Subcutaneous adipose tissue (tissue), 4 donors: ENCODE measurements around the gene ACSL1. TPM values are rescaled to one million over a fixed set of nuclear protein-coding genes. Genes with fewer than 3 reads are reported as not detected.

Source experiments
- CTCF ChIP-seq: fragments of 450-650 bp; IDR thresholded peaks from one replicate; pipeline ENCODE4 v1.5.1; 2016; ENCODE audit warnings: low read depth, mild to moderate bottlenecking, control low read depth, antibody characterized with exemption, moderate library complexity
- total RNA-seq, 4 donors: library from RNA; depleted of rRNA; stranded (reverse); fragments of >200 nt; gene quantifications; one replicate each; pipeline ENCODE4 v1.1.0, GENCODE V29; 2016

ACSL1 gene
- total RNA-seq, 4 donors from 2014 or later, result 656 to 1,818 (median 1,286) TPM

DNA sequence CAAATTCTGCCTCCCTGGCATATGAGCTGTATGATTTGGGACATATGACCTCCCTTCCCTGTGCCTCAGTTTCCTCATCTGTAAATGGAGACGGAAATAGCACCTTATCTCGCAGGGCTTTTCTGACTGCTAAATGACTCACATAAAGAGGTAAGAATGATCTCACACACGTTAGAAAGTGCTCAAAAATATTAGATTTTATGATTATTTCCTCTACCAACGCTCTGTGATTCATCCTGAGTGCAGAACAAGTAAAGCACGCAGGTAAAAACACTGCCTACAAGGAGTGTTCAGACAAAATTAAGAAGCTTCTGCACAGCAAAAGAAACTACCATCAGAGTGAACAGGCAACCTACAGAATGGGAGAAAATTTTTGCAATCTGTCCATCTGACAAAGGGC lies 21.1 kb downstream of the ACSL1 start:
- TF ChIP-seq CTCF, result no peak

DNA sequence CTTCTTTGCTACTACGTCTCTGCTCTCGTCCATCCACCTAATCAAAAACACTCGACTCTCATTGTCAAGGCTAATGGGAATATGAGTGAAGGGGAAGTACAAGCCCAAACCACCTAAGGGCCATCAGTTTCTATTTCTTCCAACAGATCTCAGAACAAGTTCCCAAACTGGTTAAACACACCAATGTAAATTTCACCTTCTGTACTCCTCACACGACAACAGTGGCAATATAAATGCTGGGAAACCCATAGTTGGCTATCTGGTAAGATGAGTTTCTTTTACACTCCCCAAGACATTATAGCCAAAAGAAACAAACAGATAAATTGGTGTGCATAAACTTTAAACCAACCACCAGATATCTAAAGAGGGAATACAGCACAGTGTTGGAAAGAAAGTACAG lies 21.9 kb downstream of the ACSL1 start:
- no peak for TF ChIP-seq CTCF

- no peak for TF ChIP-seq CTCF
Measured at GRCh38 chr4:184803133-184803532, 22.6 kb downstream of the ACSL1 start.

- TF ChIP-seq CTCF, result no peak
Measured at GRCh38 chr4:184802697-184803015, 23.1 kb downstream of the ACSL1 start.

DNA sequence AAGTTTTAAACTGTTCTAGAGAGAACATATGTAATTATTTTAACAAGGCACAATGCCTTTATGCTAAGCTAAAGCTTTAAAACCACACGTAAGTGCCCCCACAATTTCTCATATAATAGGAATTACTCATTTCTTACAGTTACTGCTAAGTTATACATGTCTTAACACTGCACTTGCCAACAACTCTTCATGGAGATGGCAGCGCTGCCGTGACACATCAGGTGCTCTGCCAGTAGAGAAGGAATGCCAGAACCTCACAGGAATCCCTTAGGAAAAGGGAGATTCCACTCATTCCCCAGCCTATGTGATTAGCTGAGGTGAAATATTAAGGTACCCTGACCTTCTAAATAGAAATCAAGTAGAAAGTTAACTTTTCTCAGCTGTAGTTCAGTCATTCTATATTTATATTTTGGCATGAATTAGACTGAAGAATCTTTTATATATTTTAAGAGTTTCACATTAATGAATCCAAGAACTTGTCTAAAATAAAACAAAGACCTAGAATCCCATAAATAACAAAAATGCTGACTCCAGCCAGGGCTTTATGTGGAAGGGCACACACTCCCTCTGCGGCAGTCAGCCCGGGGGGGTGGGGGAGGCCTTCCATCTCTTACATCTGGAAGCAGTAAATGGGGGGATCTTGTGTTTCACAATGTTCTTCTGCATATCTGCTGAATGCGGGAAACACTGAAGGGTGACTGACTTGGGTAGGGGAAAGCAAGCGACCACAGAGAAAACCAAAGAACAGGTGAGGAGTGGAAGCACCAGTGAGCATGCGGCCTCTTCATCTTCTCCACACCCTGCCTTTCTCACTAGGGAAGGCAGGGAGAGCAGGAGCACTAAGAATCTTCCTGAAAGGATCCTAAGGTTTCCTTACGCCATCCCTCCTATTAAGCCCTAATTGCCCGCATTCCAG lies 23.7 kb downstream of the ACSL1 start:
- TF ChIP-seq CTCF, result no peak

DNA sequence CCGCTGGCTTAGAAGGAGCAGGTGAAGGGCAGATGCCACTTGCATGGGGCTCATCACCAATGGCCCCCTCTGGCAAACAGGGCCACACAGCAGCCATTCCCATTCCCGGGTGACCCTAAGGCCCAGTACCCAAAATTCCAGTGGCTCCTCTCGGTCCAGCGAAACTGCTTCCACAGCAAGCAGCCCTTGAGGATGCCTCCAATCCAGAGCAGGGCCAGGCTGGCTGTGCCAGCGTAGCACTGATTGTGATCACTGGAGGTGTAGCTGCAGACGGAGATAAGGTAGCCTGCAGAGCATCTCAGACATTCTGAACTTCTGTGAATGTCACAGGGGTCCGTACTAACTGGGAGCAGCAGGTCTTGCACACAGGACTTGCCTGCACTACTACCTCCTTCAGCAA lies 27.3 kb downstream of the ACSL1 start:
- no peak for TF ChIP-seq CTCF

DNA sequence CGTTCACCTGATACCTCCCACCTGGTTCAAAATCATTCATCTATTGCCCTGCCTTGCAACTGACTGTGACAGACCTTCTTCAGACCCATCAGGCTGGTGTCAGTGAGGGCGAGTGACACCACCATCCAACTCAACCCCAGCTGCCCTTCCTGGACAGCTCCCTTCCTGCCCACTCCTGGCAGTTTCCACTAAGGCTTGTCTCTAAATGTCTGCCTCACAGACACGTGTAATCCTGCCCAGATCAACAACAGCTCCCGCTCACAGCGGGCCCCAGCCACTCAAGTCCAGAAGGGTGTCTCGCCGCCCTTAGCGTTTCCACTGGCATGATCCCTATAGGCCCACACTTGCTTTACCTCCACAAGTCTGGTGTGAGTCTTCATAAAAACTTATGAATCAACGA lies 28.9 kb downstream of the ACSL1 start:
- TF ChIP-seq CTCF, result no peak
